NT2/D1 (cell line): ENCODE results near the gene MGLL.

Experiments used
- SUZ12 ChIP-seq: IDR thresholded peaks from 2 replicates; pipeline ENCODE4 v1.6.1; 2011; ENCODE audit not compliant: insufficient read length, insufficient read depth; ENCODE audit errors: extremely low read depth
- ZNF274 ChIP-seq: IDR thresholded peaks from 2 replicates; pipeline ENCODE4 v1.6.1; 2011; ENCODE audit warnings: mild to moderate bottlenecking, low read depth, low read length

DNA sequence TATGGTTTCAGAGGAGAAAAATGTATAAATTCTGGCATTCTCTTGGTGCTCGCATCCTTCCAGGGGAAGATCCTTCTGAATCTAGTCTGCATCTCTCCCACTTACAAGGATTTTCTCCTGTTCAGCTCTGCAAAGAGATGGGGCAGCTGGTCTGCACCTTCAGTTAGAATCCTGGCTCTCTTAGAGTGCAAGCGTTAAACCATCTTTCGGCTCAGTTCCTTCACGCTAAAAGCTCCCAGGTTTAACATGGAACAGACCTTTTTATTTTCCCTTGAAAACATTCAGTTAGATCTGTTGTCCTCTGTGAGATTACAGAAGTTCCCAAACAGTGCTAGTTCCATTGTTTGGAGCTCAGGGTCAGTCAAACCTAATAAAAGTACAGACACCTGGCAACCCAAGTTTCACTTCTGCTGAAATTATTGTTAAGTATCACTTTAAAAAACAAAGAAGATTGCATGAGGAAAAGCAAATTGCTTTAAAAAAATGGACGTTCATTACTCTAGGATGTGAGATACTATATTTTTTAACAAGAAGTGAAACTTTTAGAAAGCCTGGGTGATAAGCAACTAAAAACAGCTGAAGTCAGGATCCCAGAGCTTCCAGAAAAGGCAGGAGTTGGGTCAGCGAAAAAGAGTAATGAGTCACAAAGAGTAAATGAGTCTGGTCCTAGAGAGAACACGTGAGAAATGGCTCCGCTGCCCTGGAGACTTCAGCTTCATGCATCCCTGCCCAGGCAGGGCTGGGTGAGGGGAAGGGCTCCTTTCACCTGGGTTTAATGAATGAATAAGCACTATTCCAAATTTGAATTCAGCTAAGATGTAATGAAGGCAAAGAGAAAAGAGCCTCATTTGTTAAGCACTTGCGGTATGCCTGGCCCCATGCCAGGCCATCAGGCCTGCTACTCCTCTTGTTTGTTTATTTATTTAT, 86.3 kb downstream of the MGLL start:
- TF ChIP-seq ZNF274 (no peak), SUZ12 (no peak)
